Measurements from ENCODE around the gene GPR65. TPM values are rescaled to one million over a fixed set of nuclear protein-coding genes. Genes with fewer than 3 reads are reported as not detected.
"Not testable (repeated sequence)": the region's sequence is repeated elsewhere in the genome, so short reads cannot be mapped to it uniquely, and the experiment has no call there.

The GPR65 gene
- total RNA-seq, 1 donor from 2014 or later: 2.7 TPM

DNA sequence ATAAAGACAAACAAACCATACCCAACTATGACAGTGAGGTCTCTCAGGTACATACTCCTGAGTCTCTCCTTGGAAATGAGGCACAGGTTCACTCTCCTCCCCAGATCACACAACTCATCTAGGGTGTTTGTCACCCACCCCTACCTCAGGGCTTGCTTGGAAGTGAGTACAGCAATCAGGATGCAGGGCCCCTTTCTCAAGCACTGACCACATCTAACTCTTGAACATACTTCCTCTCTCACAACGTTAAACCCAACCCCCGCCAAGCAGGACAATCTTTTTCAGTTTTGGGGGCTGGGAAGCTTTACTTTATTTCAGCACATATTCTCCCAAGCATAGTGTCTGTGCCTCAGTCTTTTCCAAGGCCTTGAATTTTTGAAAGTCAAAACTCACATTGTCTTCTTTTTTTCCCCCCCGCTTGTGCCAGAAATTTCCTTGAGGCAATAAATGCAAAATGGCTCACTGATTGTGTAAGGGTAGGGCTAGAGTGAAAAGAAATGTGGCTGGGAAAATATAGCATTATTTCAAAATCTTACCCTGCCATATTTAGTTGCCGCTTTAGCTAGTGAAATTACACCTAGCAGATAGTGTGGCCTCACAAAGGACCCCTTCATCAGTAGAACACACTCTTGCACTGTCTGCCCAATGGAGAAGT, 2.4 kb upstream of the GPR65 start:
- intact Hi-C loops (cut with DNase I): no loop called here
- no peak for ATAC-seq
- DNase-seq (ENCODE audit: low spot score): no peak

DNA sequence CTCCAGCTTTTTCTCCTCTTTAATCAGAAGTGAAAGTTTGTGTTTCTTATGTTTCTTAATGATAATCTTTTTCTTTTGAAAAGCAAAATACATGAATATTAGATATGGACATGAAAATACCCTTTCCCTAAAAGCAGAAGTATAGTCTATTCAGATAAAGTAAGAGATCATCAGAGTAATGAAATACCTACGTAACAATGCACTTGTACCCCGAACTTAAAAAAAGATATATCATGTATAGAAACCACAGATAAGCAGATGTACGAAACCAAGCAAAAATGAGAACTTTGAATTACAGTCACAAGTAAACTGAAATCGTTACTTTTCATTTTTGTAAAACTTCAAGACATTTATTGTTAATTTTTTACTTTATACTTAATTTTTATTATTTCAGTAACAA, 1.5 kb upstream of the GPR65 start:
- intact Hi-C loops (cut with DNase I): no loop called here
- DNase-seq (ENCODE audit: low spot score): no peak
- ATAC-seq: no peak

DNA sequence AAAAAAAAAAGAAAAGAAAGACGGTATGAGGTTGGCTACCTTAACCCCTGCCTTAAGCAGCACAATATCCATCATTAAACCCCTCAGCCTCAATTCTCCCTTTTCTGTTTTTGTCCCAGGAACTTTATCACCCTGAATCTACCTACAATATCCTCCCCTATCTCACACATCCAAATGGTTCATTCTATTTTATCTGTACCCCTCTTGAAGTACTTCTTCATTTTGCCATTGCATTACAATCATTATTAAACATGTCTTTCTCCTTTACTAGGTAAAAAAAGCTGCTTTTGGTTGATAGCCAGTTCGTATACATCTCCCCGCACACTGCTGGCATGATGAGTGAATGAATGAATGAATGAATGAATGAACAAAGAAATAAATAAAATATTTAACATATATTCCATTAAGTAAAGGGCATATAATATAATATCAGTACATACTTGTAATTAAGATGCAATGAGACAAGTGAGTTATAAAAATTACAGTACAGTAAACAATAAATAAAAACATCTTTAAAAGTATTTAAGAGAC, 364 bp upstream of the GPR65 start:
- no peak for ATAC-seq
- intact Hi-C loops (cut with DNase I): no loop called here
- DNase-seq (ENCODE audit: low spot score): no peak

DNA sequence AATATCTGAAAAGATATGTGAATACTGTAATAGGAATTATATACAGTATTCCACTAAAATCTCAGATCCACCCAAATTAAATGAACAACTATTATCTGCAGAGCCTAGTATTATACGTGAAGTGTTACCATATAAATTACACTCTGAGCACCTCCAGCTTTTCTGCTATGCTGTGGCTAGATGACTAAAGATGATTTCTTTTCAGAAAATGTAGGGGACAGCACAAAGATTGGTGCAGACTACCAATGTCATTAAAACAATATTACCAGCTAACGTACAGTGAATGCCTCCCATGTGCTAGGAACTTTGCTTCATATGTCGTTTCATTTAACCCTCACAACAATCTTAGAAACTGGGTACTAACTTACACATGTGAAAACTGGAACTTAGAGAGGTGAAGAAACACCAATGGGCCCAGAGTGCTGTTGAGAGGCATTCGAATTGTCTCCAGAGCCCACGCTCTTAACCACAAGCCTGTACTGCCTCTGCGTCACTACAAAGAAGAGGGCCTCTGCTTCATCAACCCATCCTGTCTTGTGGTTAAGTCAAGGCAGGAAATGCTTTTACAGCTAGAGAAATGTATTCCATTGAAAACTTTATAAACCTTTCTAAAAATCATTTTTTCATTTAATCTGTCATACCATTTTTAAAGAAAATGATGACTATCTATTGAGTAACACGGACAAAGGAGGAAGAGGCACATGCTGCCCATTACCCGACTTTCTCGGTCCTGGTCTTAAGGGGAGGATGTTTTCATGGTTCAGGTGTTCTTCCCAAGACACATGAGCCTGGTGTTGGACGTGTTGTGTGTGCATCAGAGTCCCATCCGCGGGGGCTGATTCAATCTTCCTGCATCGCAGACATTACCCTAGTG, 1.3 kb downstream of the GPR65 start:
- DNase-seq (ENCODE audit: low spot score) (no peak), ATAC-seq (peak; percentile 78)
- intact Hi-C loops (cut with DNase I): no loop called here

DNA sequence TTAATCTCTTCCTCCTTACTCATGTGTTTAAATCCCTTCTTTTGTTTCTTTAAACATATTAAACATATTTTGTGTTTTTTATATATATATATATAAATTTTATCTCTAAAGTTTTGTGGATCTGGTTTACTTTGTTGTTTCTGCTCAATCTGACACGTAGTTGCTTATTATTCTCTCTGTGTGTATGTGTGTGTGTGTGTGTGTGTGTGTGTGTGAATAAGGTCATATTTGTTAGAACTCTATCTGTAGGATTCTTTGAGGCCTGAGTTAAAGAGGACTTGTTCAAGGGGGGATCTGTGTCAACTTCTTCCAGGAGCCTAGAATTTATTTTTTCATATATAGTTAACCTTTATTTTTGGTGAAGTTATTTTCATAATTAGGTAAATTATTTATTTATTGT, 2.7 kb downstream of the GPR65 start:
- DNase-seq (ENCODE audit: low spot score) (no peak), ATAC-seq (no peak)
- intact Hi-C loops (cut with DNase I): no loop called here

DNA sequence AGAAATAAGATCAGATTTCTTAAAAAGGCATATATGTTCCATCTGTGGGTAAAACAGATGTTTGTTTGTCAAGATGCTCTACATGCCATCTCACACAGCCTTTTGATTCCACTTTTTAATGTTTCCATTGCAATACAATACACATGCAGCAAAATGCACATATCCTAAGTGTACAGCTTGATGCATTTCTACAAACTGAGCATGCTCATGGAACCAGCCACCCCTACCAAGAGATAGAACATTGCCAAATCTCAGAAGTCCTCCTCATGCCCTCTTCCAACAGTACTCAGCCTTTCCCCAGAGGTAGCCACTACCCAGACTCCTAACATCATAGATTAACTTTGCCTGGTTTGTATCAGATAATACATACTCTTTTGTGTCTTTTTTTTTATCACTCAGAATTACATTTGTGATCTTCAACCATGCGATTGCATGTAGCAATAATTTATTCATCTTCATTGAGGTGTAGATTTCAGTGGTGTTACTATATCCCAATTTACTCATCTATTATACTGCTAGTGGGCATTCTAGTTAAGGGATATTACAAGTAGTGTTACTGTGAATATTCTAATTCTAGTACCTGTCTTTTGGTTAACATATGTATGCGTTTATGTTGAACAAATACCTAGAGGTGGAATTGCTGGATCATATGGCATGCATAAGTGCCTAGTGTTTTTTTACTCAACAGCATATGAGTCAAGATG, 3.3 kb downstream of the GPR65 start:
- DNase-seq (ENCODE audit: low spot score) (no peak), ATAC-seq (no peak)
- intact Hi-C loops (cut with DNase I): no loop called here

DNA sequence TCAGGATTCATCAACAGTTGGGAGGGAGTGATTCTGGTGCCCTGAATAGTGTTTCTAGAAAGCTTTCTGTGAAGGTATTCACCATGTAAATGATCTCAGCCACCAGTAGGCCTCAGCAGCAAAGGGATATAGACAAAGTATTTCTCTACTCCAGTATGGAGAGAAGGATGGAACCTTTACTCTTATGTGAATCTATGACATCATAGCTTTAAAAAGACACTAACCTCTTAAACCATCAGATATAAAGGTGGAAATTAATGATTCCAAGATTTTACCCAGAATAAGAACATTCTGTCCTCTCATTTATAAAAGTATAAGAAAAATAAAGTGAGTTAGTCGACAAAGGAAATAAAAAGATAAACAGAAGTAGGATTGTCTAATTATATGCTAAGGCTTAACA, 4.6 kb downstream of the GPR65 start:
- DNase-seq (ENCODE audit: low spot score) (no peak), ATAC-seq (no peak)
- intact Hi-C loops (cut with DNase I): no loop called here

DNA sequence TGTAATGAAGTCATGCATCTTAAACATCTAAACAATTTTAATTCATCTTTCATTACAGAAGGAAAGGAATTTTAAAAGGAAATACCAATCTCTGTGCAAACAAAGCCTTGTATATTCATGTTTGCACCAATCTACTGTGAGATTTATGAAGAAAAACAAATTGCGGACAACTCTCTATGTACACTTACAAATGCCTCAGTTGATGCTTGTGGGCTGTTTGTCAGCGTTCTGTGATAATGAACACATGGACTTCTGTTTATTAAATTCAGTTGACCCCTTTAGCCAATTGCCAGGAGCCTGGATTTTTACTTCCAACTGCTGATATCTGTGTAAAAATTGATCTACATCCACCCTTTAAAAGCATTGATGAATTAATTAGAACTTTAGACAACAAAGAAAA, 5.4 kb downstream of the GPR65 start:
- ATAC-seq: no peak
- no peak for DNase-seq (ENCODE audit: low spot score)
- intact Hi-C loops (cut with DNase I): no loop called here

DNA sequence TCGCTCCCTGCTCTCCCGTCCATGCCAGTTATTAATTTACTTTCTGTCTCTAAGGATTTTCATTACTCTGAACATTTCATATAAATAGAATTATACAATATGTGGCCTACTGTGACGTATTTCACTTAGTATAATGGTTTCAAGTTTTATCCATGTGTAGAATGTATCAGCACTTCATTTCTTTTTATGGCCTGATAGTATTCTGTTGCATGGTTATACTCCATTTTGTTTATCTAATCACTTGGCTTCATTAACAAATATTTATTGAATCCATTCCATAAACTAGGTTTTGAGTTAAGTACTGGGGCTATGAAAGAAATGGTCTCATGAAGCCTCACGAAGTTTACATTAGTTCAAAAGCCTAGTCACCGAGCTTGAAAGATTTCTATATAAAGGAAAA, 7.6 kb downstream of the GPR65 start:
- DNase-seq (ENCODE audit: low spot score) (no peak), ATAC-seq (no peak)
- intact Hi-C loops (cut with DNase I): no loop called here

DNA sequence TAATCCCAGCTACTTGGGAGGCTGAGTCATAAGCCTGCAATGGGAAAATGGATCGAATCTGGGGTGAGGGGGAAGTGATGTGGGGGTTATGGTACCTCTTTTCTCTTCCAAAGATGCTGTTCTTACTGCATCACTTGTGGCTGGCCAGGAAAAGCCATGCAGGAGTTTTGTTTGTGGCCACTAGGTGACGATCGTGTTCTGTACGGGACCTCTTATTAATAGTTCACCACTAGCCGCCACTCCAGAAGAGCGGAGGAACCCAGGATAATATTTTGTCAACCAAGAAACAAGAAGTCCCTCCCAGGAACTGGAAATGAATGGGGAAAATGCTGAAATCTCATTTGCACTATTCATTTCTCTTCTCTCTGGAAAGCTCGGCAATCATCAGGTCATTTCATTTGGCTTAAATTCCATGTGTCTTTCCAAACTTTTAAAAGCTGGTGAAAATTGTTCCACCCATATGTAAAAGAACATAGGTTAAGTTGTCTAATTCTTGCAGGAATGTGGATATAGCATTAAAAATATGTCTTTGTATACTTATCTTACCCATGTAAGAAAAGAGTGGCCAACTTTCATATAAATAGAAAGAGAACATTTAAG, 8.9 kb downstream of the GPR65 start:
- ATAC-seq (peak; percentile 93), DNase-seq (ENCODE audit: low spot score) (peak; percentile 81)
- intact Hi-C loops (cut with DNase I): no loop called here

DNA sequence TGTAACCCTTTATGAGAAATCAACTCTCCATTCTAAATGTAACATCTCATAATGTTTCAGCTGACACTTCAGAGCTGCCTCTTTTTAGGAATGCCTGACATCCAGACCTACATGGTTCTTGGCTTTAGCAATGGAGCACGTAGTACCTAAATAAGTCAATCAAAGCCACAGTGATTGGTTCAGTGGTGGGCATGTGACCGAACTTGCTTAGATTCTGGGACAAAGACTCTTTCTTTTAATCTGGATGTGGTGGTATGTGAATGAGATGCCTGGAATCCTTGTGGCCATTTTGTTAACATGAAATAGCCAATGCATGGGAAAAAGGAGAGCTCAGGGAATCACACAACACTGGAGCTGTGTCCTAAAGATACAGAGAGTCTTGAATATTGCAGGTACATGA, 11.8 kb downstream of the GPR65 start:
- intact Hi-C loops (cut with DNase I): no loop called here

DNA sequence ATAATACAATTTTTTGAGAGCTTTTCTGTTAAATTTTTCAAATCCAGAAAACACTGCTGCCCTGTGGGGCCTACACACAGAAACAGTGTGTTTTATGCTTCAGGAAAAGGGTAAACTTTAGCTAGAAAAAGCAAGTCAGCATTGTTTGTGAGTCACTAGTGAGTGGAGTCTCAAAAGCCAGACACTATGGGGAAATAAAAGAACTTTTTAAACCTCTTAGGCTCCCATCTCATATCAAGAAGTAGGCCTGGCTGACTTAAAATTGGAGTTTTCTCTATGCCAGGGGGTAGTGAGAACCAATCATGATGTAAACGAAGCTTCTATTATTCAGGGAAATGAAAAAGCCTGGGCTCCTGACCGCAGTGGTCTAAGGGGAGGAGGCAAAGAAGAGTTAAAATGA, 12.6 kb downstream of the GPR65 start:
- ATAC-seq (no peak), DNase-seq (ENCODE audit: low spot score) (no peak)
- intact Hi-C loops (cut with DNase I): no loop called here

More for the DNA sequence above, 11.8 kb downstream of the GPR65 start:
- ATAC-seq (no peak), DNase-seq (ENCODE audit: low spot score) (no peak)

DNA sequence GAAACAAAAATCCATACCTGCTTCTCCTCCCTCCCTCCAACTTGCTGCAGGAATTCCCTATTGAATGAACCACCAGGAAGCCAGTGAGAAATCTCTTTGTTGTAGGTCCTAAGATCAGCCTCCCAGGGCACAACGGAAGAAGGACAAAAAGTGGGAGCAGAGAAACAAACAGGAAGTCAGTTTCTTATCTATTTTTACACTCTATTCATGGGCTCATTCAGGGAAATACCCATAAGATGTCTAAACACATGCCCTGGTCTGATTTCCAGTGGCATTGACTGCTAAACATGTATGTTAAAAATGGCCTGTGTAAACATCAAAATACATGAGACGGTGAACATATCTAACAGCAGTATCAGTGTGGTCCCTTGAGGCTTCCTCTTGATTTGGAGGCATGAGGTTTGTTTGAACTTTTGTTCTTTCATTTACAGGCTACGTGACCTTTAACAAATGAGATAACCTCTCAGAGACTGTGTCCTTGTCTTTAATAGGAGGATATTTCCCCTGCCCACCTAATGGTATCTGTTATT, 18.8 kb downstream of the GPR65 start:
- no peak for ATAC-seq
- DNase-seq (ENCODE audit: low spot score): no peak
- intact Hi-C loops (cut with DNase I): no loop called here

DNA sequence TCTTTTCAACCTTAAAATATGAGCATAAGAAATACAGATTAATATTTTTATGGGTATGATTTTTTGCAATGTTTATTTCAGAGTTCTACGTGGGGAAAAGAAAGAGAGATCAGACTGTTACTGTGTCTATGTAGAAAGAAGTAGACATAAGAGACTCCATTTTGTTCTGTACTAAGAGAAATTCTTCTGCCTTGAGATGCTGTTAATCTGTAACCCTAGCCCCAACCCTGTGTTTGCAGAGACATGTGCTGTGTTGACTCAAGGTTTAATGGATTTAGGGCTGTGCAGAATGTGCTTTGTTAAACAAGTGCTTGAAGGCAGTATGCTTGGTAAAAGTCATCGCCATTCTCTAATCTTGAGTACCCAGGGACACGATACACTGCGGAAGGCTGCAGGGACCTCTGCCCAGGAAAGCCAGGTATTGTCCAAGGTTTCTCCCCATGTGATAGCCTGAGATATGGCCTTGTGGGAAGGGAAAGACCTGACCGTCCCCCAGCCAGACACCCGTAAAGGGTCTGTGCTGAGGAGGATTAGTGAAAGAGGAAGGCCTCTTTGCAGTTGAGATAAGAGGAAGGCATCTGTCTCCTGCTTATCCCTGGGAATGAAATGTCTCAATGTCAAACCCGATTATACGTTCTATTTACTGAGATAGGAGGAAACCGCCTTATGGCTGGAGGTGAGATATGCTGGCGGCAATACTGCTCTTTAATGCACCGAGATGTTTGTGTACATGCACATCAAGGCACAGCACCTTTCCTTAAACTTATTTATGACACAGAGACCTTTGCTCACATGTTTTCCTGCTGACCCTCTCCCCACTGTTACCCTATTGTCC, 19.5 kb downstream of the GPR65 start:
- intact Hi-C loops (cut with DNase I); ATAC-seq; DNase-seq (ENCODE audit: low spot score): not testable (repeated sequence)

DNA sequence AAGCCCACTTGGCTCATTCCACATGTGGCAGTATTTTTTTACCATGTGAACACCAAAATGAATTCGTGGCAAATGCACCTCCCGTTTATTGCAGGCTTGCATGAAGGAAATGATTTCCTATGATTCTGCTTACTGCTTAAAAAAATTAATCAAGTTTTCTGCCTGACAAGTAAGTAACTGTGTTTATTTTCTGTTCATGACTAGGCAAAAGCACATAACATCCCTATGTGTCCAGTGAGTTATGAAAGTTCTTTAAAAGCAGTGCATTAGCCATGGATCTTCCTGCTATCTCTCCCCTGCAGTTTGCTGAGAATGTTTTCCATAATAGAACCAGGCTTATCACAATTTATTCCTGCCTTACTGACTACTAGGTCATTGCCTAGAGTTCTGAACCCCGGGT, 20.4 kb downstream of the GPR65 start:
- intact Hi-C loops (cut with DNase I): no loop called here
- DNase-seq (ENCODE audit: low spot score): no peak
- no peak for ATAC-seq

DNA sequence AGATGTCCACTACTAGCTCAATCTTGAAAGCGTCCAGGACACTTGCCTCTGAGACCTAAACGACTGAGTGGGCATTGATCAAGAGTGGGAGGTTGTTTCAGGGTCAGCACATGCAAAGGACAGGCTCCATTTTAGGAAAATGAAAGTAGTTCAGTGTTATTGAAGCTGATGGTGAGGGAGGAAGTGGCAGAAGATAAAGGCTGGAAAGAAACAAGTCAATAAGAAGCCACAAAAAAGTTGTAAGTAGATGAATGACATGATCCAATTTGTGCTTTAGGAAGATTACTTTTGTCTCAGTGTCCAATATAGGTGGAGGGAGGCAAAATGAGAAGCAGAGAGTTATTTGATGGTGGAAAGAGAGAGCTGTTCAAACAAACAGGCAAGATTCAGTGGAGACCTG, 22.0 kb downstream of the GPR65 start:
- ATAC-seq (no peak), DNase-seq (ENCODE audit: low spot score) (no peak)
- intact Hi-C loops (cut with DNase I): no loop called here

DNA sequence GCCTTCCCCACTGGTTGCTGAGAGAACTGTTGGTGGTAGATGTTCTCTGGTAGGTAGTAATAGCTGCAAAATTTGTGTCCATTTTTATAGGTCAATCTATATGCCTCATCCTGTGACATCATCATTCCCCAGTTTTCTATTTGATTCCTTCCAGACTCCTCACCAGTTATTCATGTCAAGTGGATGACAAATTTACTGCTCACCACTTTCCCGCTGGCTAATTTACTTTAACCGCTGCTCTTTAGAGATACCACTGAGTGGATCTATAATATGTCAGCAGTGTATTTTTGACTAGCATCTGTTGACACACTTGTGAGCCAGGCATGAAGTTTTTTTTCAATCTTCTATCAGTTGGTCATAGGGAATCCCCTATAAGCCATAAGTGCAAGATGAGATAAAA, 24.6 kb downstream of the GPR65 start:
- intact Hi-C loops (cut with DNase I): no loop called here
- no peak for ATAC-seq
- DNase-seq (ENCODE audit: low spot score): no peak

DNA sequence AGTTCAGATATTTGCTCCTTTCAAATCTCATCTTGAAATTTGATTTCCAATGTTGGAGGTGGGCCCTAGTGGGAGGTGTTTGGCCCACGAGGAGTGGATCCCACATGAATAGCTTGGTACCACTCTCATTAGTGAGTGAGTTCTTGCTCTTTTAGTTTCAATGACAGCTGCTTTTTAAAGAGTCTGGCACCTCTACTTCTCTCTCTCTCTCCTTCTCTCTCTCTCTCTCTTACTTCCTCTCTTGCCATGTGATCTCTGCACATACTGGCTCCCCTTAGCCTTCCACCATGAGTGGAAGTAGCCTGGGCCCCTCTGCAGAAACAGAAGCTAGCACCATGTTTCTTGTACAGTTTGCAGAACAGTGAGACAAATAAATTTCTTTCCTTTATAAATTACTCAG, 25.1 kb downstream of the GPR65 start:
- intact Hi-C loops (cut with DNase I): no loop called here
- ATAC-seq (no peak), DNase-seq (ENCODE audit: low spot score) (no peak)
